SU-DHL-6 (cell line): ENCODE data around the gene EPB41L4A.

Experiments used
- CTCF ChIP-seq: fragments of 200-600 bp; sonication (generic); IDR thresholded peaks from one replicate; pipeline ENCODE4 v1.5.1; 2017; ENCODE audit warnings: antibody characterized with exemption, mild to moderate bottlenecking, low read length, moderate library complexity; ENCODE audit not compliant: insufficient read depth, poor library complexity, severe bottlenecking
- EZH2phosphoT487 ChIP-seq: fragments of 200-600 bp; sonication (generic), shearing (Covaris generic); conservative IDR thresholded peaks from 2 replicates; pipeline ENCODE4 v1.6.1; 2018; ENCODE audit warnings: mild to moderate bottlenecking, antibody characterized with exemption, low read length, moderate library complexity, mixed read lengths

GRCh38 chr5:112267231-112267630, 151.8 kb downstream of the EPB41L4A start:
- TF ChIP-seq CTCF = no peak
- TF ChIP-seq EZH2phosphoT487 = no peak
